CD14-positive monocyte (primary cell): ENCODE data around the gene DHRS12. TPM values are rescaled to one million over a fixed set of nuclear protein-coding genes. Genes with fewer than 3 reads are reported as not detected.

Source experiments
- DNase-seq, 3 donors: peaks; one replicate each; pipeline ENCODE4 v3.0.0-alpha.2; 2011 to 2022
- H2AFZ ChIP-seq: 2 replicates; pipeline ENCODE4 v1.6.0; 2012; ENCODE audit warnings: mild to moderate bottlenecking, low read depth, low read length, inconsistent platforms; ENCODE audit not compliant: insufficient read depth, poor library complexity, severe bottlenecking
- H3K27ac ChIP-seq, 2 donors: 1 replicate in 1 of 2; 2 replicates in 1 of 2; pipeline ENCODE4 v1.5.1; 2012 to 2013; ENCODE audit warnings: low read length in 2 of 2, control low read depth in 1 of 2, inconsistent platforms in 1 of 2, low read depth in 1 of 2, mild to moderate bottlenecking in 1 of 2
- H3K27me3 ChIP-seq, 2 donors: one replicate each; pipeline versions ENCODE4 v1.6.0 to v1.6.1; 2011 to 2013; ENCODE audit warnings: low read length in 2 of 2; ENCODE audit not compliant: control insufficient read depth in 2 of 2, insufficient read depth in 2 of 2
- H3K36me3 ChIP-seq, 2 donors: replicated peaks in 1 of 2; 1 replicate in 1 of 2; 2 replicates in 1 of 2; pipeline versions ENCODE4 v1.5.1 to v1.6.1; 2012 to 2013; ENCODE audit warnings: low read length in 2 of 2, control low read depth in 1 of 2, inconsistent platforms in 1 of 2, mild to moderate bottlenecking in 1 of 2; ENCODE audit not compliant: insufficient read depth in 2 of 2, control insufficient read depth in 1 of 2
- H3K4me1 ChIP-seq, 2 donors: 1 replicate in 1 of 2; 2 replicates in 1 of 2; pipeline versions ENCODE4 v1.5.1 to v1.6.1; 2012 to 2013; ENCODE audit warnings: low read length in 2 of 2, control low read depth in 1 of 2, inconsistent platforms in 1 of 2, mild to moderate bottlenecking in 1 of 2, moderate library complexity in 1 of 2; ENCODE audit not compliant: insufficient read depth in 2 of 2, control insufficient read depth in 1 of 2
- H3K4me2 ChIP-seq: replicated peaks from 2 replicates; pipeline ENCODE3; 2012; ENCODE audit warnings: low read length, moderate library complexity, mild to moderate bottlenecking; ENCODE audit not compliant: poor library complexity, severe bottlenecking; ENCODE audit errors: extremely low read depth
- H3K4me3 ChIP-seq, 3 experiments: fragments of 200-600 bp in 1 of 3; sonication (generic) in 1 of 3; replicated peaks in 1 of 3; 1 replicate in 2 of 3; 2 replicates in 1 of 3; pipeline ENCODE4 v1.5.1; 2011 to 2013; ENCODE audit warnings: low read length in 3 of 3, mild to moderate bottlenecking in 3 of 3, control low read depth in 2 of 3, low read depth in 2 of 3, inconsistent platforms in 1 of 3, moderate library complexity in 1 of 3
- H3K79me2 ChIP-seq: 2 replicates; pipeline ENCODE4 v1.6.0; 2012; ENCODE audit warnings: mild to moderate bottlenecking, control low read depth, inconsistent platforms, low read length, moderate library complexity; ENCODE audit not compliant: insufficient read depth
- H3K9ac ChIP-seq: 2 replicates; pipeline ENCODE4 v1.6.0; 2017; ENCODE audit warnings: low read length, mild to moderate bottlenecking; ENCODE audit not compliant: insufficient read depth, poor library complexity, severe bottlenecking
- H3K9me3 ChIP-seq, 2 donors: replicated peaks in 1 of 2; 1 replicate in 1 of 2; 2 replicates in 1 of 2; pipeline versions ENCODE4 v1.5.1 to v1.6.1; 2012 to 2013; ENCODE audit warnings: low read length in 2 of 2, control low read depth in 1 of 2; ENCODE audit not compliant: control insufficient read depth in 1 of 2, insufficient read depth in 1 of 2
- H4K20me1 ChIP-seq: 2 replicates; pipeline ENCODE4 v1.6.0; 2012; ENCODE audit warnings: mild to moderate bottlenecking, low read length, control low read depth, moderate library complexity; ENCODE audit not compliant: insufficient read depth
- H3K27ac Mint-ChIP-seq, 7 donors: one replicate each; pipeline ENCODE4 v1.8.0; 2020; ENCODE audit warnings: mild to moderate bottlenecking in 7 of 7, mixed read lengths in 7 of 7, moderate library complexity in 6 of 7, inconsistent platforms in 2 of 7
- H3K27me3 Mint-ChIP-seq, 3 donors: one replicate each; pipeline ENCODE4 v1.8.0; 2021 to 2022; ENCODE audit warnings: low read depth in 3 of 3, mild to moderate bottlenecking in 3 of 3, mixed read lengths in 3 of 3, moderate library complexity in 3 of 3, inconsistent platforms in 1 of 3
- H3K36me3 Mint-ChIP-seq, 2 donors: one replicate each; pipeline ENCODE4 v1.8.0; 2020; ENCODE audit warnings: mixed read lengths in 2 of 2, inconsistent platforms in 1 of 2, mild to moderate bottlenecking in 1 of 2
- H3K4me1 Mint-ChIP-seq: one replicate; pipeline ENCODE4 v1.8.0; 2020; ENCODE audit warnings: mild to moderate bottlenecking, mixed read lengths
- H3K4me3 Mint-ChIP-seq, 2 donors: one replicate each; pipeline ENCODE4 v1.8.0; 2020; ENCODE audit warnings: mild to moderate bottlenecking in 2 of 2, mixed read lengths in 2 of 2, moderate library complexity in 1 of 2
- H3K9me3 Mint-ChIP-seq, 7 donors: one replicate each; pipeline ENCODE4 v1.8.0; 2020 to 2022; ENCODE audit warnings: mixed read lengths in 7 of 7, mild to moderate bottlenecking in 6 of 7, moderate library complexity in 6 of 7, inconsistent platforms in 2 of 7
- WGBS: methylation state at CpG from one replicate; pipeline ENCODE4 v1.1.5; 2013; ENCODE audit warnings: missing lambda C conversion rate; ENCODE audit not compliant: insufficient coverage; 5-methylcytosine and 5-hydroxymethylcytosine counted together
- intact Hi-C, 2 donors: fragments of 100-400 bp; cut with micrococcal nuclease; formaldehyde crosslinking; loops; one replicate each; pipeline versions ENCODE4 v1.15.0 to v1.15.1; 2023
- polyA minus RNA-seq: library from RNA; depleted of rRNA, polyadenylated mRNA; stranded (reverse); fragments of >200 nt; gene quantifications from 2 replicates; pipeline ENCODE4 v1.2.3, GENCODE V29; 2012
- polyA plus RNA-seq, 3 donors: library from polyadenylated mRNA; depleted of rRNA in 1 of 3; unstranded in 2 of 3; stranded (reverse) in 1 of 3; fragments of 300-500 nt in 2 of 3; fragments of >200 nt in 1 of 3; fragmentation: Illumina TruSeq in 2 of 3; gene quantifications; 1 replicate in 2 of 3; 2 replicates in 1 of 3; pipeline ENCODE4 v1.2.3, GENCODE V29; 2012 to 2021
- total RNA-seq, 12 experiments: library from RNA in 1 of 12; stranded (reverse) in 1 of 12; fragments of 120-200 nt in 1 of 12; gene quantifications; one replicate each; pipeline ENCODE4 v1.2.4 and lab custom pipeline; 2013 to 2026; ENCODE audit warnings: mixed read lengths in 6 of 12, inconsistent platforms in 1 of 12
- TF ChIP-seq, protein P1 (sequence below): fragments of 200-600 bp; IDR thresholded peaks from one replicate; pipeline ENCODE4 v1.8.0; 2022; ENCODE audit warnings: antibody characterized with exemption, mild to moderate bottlenecking

DHRS12 gene, protein sequence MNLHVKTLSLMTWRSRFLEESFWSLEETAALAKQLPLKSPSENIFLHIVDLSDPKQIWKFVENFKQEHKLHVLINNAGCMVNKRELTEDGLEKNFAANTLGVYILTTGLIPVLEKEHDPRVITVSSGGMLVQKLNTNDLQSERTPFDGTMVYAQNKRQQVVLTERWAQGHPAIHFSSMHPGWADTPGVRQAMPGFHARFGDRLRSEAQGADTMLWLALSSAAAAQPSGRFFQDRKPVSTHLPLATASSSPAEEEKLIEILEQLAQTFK
- 10.8 TPM for total RNA-seq (2013)
- polyA plus RNA-seq (10 to 100 TPM in 2 of 3 donors, 1 to 10 TPM in 1; 7.6 to 20.2 (median 20.0) TPM), polyA minus RNA-seq (1.7 and 2.6 TPM in 2 replicates), total RNA-seq (lab: John Stamatoyannopoulos, UW) (1.3 to 5.4 (median 2.7) reads per million in 11 experiments)

DNA sequence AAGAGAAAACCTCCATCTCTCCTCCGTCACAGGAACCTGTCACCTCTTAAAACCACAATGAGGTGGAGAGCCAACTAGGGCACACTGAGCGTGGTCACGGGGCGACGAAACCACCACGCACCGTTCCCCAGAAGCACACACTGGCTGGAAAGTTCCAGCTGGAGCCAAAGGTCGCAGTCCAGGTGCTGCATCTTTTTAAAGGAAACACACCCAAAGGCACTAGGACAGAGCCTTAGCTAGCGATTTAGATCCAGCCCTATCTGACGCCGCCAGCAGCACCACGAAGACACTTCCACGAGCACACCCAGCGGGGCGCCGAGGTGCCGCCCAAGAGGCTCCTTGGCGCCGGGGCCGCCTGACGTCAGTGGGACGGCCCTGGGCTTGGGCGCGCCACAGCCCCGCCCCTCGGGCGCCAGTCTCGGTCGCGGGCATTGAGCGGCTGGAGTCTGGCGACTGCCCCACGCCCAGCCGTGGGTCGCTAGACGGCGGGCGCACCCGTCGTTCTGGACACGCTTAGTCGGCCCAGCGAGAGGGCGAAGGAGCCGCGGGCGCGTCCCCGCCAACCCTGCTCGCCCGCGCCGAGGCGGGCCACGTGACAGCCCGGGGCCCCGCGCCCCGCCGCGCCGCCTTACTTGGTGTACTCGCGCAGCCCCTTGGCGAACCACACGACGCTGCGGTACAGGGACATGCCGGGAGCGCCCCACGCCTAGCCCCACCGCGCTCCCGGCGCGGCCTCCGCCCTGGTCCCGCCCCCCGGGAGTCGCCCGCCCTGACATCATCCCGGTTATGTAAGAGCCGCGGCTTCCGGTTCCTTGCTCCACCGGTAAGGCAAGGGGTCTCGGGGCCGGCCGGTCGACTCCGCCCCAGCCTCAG is at the start of gene DHRS12:
TSS of gene DHRS12 (minus strand) at position 742 of the 873 bp plus-strand sequence. CDS start 4,504 bp downstream, outside the sequence.
- H3K27me3 Mint-ChIP-seq: peaks cover 2 to 28% (median 10%) of the 10 kb centered on the region in 3 donors
- TF ChIP-seq, protein P1, sequence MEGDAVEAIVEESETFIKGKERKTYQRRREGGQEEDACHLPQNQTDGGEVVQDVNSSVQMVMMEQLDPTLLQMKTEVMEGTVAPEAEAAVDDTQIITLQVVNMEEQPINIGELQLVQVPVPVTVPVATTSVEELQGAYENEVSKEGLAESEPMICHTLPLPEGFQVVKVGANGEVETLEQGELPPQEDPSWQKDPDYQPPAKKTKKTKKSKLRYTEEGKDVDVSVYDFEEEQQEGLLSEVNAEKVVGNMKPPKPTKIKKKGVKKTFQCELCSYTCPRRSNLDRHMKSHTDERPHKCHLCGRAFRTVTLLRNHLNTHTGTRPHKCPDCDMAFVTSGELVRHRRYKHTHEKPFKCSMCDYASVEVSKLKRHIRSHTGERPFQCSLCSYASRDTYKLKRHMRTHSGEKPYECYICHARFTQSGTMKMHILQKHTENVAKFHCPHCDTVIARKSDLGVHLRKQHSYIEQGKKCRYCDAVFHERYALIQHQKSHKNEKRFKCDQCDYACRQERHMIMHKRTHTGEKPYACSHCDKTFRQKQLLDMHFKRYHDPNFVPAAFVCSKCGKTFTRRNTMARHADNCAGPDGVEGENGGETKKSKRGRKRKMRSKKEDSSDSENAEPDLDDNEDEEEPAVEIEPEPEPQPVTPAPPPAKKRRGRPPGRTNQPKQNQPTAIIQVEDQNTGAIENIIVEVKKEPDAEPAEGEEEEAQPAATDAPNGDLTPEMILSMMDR: no peak
- Histone ChIP-seq H3K4me1 (peaks cover 32 to 38% of the 10 kb centered on the region in 2 donors), H3K4me2 (peak within 1 kb of the TSS; percentile 77), H4K20me1 (no peaks in the 10 kb centered on the region), H3K27me3 (no peaks in the 10 kb centered on the region), H3K79me2 (no peaks in the 10 kb centered on the region), H3K36me3 (no peaks in the 10 kb centered on the region), H3K9ac (peak within 1 kb of the TSS; percentile 97), H3K4me3 (peak within 1 kb of the TSS; percentile 73 to 81 (median 79)), H3K9me3 (no peaks in the 10 kb centered on the region), H3K27ac (peak within 1 kb of the TSS; percentile 81 to 95), H2AFZ (peak within 1 kb of the TSS; percentile 70)
- H3K4me1 Mint-ChIP-seq: peaks cover 46% of the 10 kb centered on the region
- peaks cover 0 to 2% (median 0%) of the 10 kb centered on the region in 7 donors for H3K9me3 Mint-ChIP-seq
- peak within 1 kb of the TSS; percentile 96 to 98 (median 97) for H3K27ac Mint-ChIP-seq
- peaks cover 5 to 7% of the 10 kb centered on the region in 2 donors for H3K36me3 Mint-ChIP-seq
- intact Hi-C loops: loop anchor here (5.0 to 10.0 kb wide), 4 partner anchors 169 to 1869 kb away; partner anchors contain the start of genes INTS6 (in 2 of the 2) and SPRYD7 (in 1 of the 2)
- DNase-seq: peak; percentile 87 to 91 (median 88)
- under 1% methylated on average over 91 of the region's 91 CpGs for WGBS
- H3K4me3 Mint-ChIP-seq: peak within 1 kb of the TSS; percentile 84 to 88
